Effector memory CD4-positive, alpha-beta T cell (primary cell): ENCODE results near the gene DIS3L2.
"Not testable (repeated sequence)": the region's sequence is repeated elsewhere in the genome, so short reads cannot be mapped to it uniquely, and the experiment has no call there.

Source experiments
- DNase-seq, 3 donors: peaks; one replicate each; pipeline ENCODE4 v3.0.0-alpha.2; 2020
- H3K27ac ChIP-seq: 2 replicates; pipeline ENCODE4 v1.7.0; 2013; ENCODE audit warnings: mild to moderate bottlenecking, low read length, moderate library complexity; ENCODE audit not compliant: insufficient read depth, poor library complexity, severe bottlenecking
- H3K27me3 ChIP-seq: replicated peaks from 2 replicates; pipeline ENCODE4 v1.7.0; 2013; ENCODE audit warnings: mild to moderate bottlenecking, low read length; ENCODE audit not compliant: insufficient read depth, control insufficient read depth, poor library complexity, severe bottlenecking
- H3K36me3 ChIP-seq: 2 replicates; pipeline ENCODE4 v1.7.0; 2013; ENCODE audit warnings: mild to moderate bottlenecking, low read length, moderate library complexity; ENCODE audit not compliant: control insufficient read depth, insufficient read depth
- H3K4me1 ChIP-seq: 2 replicates; pipeline ENCODE4 v1.7.0; 2013; ENCODE audit warnings: low read length, mild to moderate bottlenecking; ENCODE audit not compliant: control insufficient read depth, insufficient read depth, poor library complexity, severe bottlenecking
- H3K4me3 ChIP-seq: 2 replicates; pipeline ENCODE4 v1.7.0; 2013; ENCODE audit warnings: low read length, low read depth, mild to moderate bottlenecking; ENCODE audit not compliant: insufficient read depth, poor library complexity, severe bottlenecking
- H3K9me3 ChIP-seq: 2 replicates; pipeline ENCODE4 v1.7.0; 2013; ENCODE audit warnings: mild to moderate bottlenecking, low read length, moderate library complexity; ENCODE audit not compliant: control insufficient read depth

Gene DIS3L2

GRCh38 chr2:231936491-231936890 lies 25.0 kb upstream of the DIS3L2 start:
- H3K4me3 ChIP-seq: no peak overlapping the region
- no peak for DNase-seq
- no peaks in the 10 kb centered on the region for H3K27me3 ChIP-seq
- no peaks in the 10 kb centered on the region for H3K36me3 ChIP-seq
- H3K9me3 ChIP-seq: no peaks in the 10 kb centered on the region
- H3K27ac ChIP-seq: no peak overlapping the region
- no peaks in the 10 kb centered on the region for H3K4me1 ChIP-seq

DNA sequence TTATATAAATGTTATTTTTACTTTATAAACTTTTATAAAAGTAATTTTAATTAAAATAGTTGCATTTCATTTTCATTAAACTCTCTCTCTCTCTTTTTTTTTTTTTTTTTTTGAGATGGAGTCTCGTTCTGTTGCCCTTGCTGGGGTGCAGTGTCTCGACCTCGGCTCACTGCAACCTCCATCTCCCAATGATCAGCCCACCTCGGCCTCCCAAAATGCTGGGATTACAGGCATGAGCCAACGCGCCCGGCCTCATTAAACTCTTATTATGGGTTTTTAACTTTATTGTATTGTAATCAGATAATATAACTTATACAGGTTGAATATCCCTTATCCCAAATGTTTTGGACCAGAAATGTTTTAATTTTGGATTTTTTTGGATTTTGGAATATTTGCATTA lies 24.5 kb upstream of the DIS3L2 start:
- H3K4me1 ChIP-seq: no peaks in the 10 kb centered on the region
- DNase-seq: no peak
- no peak overlapping the region for H3K4me3 ChIP-seq
- H3K27me3 ChIP-seq: no peaks in the 10 kb centered on the region
- H3K36me3 ChIP-seq: no peaks in the 10 kb centered on the region
- no peak overlapping the region for H3K27ac ChIP-seq
- no peaks in the 10 kb centered on the region for H3K9me3 ChIP-seq

- Histone ChIP-seq H3K9me3 (no peaks in the 10 kb centered on the region), H3K4me1 (no peaks in the 10 kb centered on the region), H3K27me3 (no peaks in the 10 kb centered on the region), H3K27ac (no peak overlapping the region), H3K36me3 (no peaks in the 10 kb centered on the region), H3K4me3 (no peak overlapping the region)
- DNase-seq: no peak
Observed at GRCh38 chr2:231939022-231939421, 22.5 kb upstream of the DIS3L2 start.

- Histone ChIP-seq H3K9me3 (no peaks in the 10 kb centered on the region), H3K36me3 (no peaks in the 10 kb centered on the region), H3K27ac (no peak overlapping the region), H3K4me1 (no peaks in the 10 kb centered on the region), H3K4me3 (no peak overlapping the region), H3K27me3 (no peaks in the 10 kb centered on the region)
- DNase-seq: no peak
Observed at GRCh38 chr2:231940795-231941194, 20.7 kb upstream of the DIS3L2 start.

DNA sequence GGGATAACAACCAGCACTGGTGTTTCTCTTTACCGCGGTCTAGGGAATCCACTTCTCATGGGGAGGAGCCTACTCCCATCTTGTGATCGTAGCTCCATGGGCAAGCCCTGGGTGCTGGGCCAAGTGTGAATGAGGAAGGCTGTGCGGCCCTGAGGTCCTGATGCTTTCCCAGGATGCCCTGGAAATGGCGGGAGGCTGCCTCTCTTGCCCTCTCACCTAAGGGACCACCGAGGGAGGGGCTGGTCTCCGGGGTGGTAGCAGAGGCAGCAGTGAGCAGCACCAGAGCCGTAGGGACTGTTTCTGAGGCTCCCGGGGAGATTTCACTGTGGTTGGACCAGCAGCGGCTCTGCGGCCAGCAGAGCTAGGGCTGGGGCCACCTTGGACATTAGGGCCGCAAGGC lies 19.8 kb upstream of the DIS3L2 start:
- Histone ChIP-seq H3K27ac (no peak overlapping the region), H3K4me3 (no peak overlapping the region), H3K4me1 (no peaks in the 10 kb centered on the region), H3K27me3 (no peaks in the 10 kb centered on the region), H3K36me3 (no peaks in the 10 kb centered on the region), H3K9me3 (no peaks in the 10 kb centered on the region)
- no peak for DNase-seq

GRCh38 chr2:231942180-231942579 lies 19.3 kb upstream of the DIS3L2 start:
- H3K27me3 ChIP-seq: no peaks in the 10 kb centered on the region
- DNase-seq: no peak
- no peaks in the 10 kb centered on the region for H3K36me3 ChIP-seq
- no peaks in the 10 kb centered on the region for H3K4me1 ChIP-seq
- H3K9me3 ChIP-seq: no peaks in the 10 kb centered on the region
- no peak overlapping the region for H3K4me3 ChIP-seq
- no peak overlapping the region for H3K27ac ChIP-seq

GRCh38 chr2:231946241-231946814 lies 15.2 kb upstream of the DIS3L2 start:
- H3K4me3 ChIP-seq: no peak overlapping the region
- no peak for DNase-seq
- H3K27me3 ChIP-seq: no peaks in the 10 kb centered on the region
- no peaks in the 10 kb centered on the region for H3K9me3 ChIP-seq
- no peaks in the 10 kb centered on the region for H3K36me3 ChIP-seq
- H3K27ac ChIP-seq: no peak overlapping the region
- H3K4me1 ChIP-seq: no peaks in the 10 kb centered on the region

DNA sequence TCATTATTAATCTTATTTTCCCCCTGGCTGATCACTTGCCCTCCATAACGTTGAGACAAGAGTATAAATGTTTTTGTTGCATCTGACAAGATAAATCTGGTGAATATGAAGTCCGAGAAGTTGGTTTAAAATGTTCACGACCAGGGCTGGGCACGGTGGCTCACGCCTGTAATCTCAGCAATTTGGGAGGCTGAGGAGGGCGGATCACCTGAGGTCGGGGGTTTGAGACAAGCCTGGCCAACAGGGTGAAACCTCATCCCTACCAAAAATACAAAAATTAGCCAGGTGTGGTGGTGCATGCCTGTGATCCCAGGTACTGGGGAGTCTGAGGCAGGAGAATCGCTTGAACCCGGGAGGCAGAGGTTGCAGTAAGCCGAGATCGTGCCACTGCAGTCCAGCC lies 14.4 kb upstream of the DIS3L2 start:
- not testable (repeated sequence) for H3K4me1 ChIP-seq, H3K9me3 ChIP-seq, DNase-seq, H3K36me3 ChIP-seq, H3K27ac ChIP-seq, H3K4me3 ChIP-seq, H3K27me3 ChIP-seq

DNA sequence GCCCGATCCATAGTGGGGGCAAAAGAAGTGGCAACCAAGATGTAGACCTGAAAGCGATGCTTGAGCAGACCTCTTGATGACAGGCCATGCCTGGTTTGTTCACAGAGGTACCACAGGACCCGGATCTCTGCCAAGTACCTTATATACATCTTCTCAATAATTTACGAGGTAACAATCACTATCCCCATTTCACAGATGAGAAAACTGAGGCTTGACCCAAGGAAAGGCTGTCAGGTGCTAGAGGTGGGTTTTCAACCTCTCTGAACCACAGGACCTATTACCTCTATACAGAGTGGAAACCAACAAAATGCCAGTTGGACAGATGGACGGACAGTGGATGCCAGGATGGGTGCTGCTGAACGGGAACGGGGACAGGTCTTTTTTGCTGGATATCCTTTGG lies 13.8 kb upstream of the DIS3L2 start:
- Histone ChIP-seq H3K27ac (no peak overlapping the region), H3K27me3 (no peaks in the 10 kb centered on the region), H3K4me1 (no peaks in the 10 kb centered on the region), H3K4me3 (no peak overlapping the region), H3K36me3 (no peaks in the 10 kb centered on the region), H3K9me3 (no peaks in the 10 kb centered on the region)
- DNase-seq: no peak

DNA sequence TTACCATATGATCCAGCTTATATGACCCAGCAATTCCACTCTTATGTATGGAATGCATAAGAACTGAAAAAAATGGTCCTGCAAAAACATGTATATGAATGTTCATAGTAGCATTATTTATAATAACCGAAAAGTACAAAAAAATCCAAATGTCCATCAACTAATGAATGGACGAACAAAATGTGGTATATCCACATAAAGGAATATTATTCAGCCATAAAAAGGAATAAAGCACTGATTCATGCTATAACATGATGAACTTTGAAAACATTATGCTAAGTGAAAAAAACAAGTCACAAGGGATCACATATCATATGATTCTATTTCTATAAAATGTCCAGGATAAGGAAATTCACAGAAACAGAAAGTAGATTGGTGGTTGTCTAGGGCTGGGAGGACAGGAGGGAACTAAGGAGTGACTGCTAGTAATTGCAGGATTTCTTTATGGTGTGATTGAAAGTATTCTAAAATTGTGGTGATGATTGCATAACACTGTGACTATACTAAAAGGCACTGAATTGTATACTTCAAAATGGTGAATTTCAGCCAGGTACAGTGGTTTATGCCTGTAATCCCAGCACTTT lies 10.0 kb upstream of the DIS3L2 start:
- no peak for DNase-seq
- no peaks in the 10 kb centered on the region for H3K9me3 ChIP-seq
- no peaks in the 10 kb centered on the region for H3K27me3 ChIP-seq
- no peak overlapping the region for H3K4me3 ChIP-seq
- no peak overlapping the region for H3K27ac ChIP-seq
- H3K4me1 ChIP-seq: no peaks in the 10 kb centered on the region
- H3K36me3 ChIP-seq: no peaks in the 10 kb centered on the region
